Dermis microvascular lymphatic vessel endothelial cell (primary cell): ENCODE results near the gene COL4A4. TPM values are rescaled to one million over a fixed set of nuclear protein-coding genes. Genes with fewer than 3 reads are reported as not detected.
"Not testable (repeated sequence)": the region's sequence is repeated elsewhere in the genome, so short reads cannot be mapped to it uniquely, and the experiment has no call there.

Experiments used
- DNase-seq, 2 donors: peaks; one replicate each; pipeline versions ENCODE4 v3.0.0 to v3.0.0-alpha.2; 2010; ENCODE audit warnings: low read depth in 2 of 2
- total RNA-seq: library from RNA; depleted of rRNA; stranded (reverse); fragments of >200 nt; gene quantifications from 2 replicates; pipeline ENCODE4 v1.2.1, GENCODE V29; 2014

The COL4A4 gene
- total RNA-seq, 1 donor from 2014 or later, result not detected

DNA sequence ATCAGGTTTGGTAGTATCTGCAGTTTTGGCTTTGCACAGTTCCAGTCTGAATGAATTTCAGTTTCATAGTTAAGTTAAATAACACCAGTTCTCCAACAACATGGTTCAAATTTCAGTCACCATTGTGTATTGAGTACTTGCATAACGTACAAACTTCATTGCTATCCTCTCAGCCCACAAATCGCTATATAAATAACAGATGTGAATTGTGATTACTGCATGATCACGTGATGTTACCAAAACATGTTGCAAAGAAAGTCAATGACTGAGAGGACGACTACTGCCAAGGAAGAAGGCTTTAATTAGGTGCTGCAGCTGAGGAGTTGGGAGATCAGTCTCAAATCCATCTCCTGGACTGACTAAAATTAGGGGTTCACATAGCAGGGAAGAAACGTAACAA, 48.2 kb downstream of the COL4A4 start:
- DNase-seq, result no peak

DNA sequence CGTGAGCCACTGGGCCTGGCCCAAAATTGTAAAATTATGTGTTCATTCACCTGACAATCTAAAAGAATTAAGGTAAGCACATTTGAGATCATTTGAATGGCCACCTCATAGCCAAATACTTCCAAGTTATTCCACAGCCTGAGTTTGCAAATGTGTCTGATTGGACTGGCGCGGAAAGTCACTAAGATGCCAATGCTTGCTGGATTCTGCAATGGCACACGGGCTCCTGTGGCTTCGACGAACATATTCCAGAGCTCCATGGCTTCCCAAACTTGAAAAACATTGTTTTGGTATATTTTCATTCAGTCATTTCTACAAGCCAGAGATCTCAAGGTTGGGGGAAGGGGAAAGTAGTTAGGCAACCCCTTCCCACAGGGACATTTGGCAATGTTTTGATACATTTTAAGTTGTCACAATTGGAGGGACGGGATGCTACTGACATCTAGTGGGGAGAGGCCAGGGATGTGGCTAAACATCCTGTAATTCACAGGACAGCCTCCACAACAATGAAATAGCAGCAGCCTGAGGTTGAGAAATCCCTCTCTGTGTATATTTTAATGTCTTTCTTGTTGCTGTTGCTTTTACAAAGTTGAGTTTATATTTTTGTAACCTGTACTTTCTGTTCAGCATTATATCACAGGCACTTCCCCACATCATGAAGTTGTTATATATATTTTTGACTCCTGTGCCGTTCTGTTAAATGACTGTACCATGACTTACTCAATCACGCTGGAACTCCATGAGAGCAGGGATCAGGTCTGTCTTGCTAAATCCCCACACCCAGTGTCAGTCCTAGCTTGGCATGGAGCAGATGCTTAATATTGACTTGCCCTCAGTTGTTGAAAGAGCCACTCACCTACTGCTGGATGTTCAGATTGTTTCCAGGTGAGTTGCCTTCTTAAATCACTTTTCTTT, 56.9 kb downstream of the COL4A4 start:
- peak; percentile 45 to 60 for DNase-seq

DNA sequence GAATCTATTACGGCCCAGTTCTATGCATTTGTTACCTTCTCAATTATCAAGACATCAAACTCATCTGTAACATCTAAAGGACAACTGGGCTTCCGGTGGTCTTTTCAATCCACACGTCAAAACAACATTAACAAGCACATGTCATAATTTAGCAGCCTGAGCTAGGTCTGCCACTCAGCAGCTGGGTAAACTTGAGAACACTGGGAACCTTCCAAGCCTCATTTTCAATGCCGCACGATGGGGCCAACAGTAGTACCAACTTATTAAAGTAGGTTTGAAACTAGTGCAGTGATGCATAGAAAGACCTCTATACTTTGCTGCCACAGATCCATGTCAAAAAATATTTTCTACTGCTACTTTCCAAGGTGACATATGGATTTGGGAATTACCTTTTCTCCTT, 60.4 kb downstream of the COL4A4 start:
- no peak for DNase-seq

DNA sequence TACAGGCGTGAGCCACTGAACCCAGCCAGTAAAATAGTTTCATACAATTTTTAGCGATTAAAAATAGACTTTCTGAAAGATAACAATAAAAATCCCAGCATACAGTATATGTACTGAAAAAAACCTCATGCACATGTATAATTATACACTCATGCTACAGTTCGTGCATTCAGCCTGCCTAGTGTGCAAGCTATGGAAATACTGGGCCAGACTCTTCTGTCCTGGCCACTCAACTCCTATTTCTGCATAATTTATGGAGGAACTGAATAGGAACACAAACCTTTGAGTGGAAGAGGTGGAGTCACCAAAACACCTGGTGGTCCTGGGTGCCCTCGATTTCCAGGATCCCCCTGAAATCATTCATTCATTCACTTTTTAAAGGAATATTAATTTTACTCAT, 64.7 kb downstream of the COL4A4 start:
- no peak for DNase-seq

DNA sequence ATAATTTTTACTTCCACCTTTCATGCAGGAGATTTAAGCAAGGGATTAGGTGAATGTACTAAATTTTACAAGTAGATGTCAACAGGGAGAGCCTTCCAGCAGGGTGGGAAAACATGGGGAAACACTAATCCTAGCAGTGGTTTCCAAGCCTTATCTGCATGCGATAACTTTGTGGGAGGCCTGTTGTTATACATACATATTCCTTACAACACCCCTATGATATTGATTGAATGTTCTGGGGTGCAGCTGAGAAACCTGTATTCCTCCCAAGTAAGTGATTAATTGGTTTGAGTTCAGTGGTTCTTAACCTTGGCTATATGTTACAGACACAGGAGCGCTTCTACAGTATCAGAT, 65.9 kb downstream of the COL4A4 start:
- no peak for DNase-seq

DNA sequence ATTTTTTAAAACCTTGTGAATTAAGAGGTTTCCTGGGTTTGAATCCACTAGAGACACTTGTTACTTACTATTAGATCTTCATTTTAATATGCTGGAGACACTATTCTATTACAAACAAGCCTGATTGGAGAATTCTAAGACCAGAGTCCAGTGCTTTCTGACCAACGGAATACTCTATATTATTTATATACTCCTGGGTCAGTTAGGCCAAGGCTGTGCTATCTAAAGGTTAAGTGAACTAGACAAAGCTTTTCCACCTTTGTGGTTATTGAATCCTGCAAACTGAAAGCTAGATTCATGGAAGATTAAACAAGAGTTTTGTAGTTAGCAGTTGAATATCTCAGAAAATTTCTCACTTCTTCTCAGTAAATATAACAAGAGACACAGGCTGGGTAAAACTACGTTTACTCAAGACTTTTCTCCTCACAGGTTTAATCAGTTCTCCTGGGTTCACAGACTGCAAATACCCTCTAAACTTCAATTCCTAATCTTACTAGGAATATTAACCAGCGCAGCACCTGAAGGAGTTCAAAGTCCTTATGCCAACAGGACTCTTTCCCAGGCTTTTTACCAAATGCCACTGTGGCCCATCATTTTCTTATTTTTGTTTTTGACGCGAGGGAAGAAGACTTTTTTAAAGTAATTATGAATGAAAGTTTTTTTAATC, 66.4 kb downstream of the COL4A4 start:
- DNase-seq, result no peak

DNA sequence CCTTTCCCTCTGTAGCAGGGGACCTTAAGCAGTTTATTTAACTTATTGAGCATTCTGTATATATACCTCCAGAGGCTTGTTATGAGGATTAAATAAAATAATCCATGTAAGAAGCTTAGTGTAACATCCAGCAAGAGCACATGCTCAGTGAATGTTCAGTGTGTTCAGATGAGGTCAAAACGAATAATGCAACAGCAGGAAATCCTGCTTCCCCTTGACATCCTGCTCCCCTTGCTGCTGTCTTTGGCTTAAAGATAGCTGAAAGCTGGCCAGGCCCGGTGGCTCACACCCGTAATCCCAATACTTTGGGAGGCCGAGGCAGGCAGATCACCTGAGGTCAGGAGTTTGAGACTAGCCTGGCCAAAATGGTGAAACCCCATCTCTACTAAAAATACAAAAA, 68.7 kb downstream of the COL4A4 start:
- peak; percentile 39 to 40 for DNase-seq

DNA sequence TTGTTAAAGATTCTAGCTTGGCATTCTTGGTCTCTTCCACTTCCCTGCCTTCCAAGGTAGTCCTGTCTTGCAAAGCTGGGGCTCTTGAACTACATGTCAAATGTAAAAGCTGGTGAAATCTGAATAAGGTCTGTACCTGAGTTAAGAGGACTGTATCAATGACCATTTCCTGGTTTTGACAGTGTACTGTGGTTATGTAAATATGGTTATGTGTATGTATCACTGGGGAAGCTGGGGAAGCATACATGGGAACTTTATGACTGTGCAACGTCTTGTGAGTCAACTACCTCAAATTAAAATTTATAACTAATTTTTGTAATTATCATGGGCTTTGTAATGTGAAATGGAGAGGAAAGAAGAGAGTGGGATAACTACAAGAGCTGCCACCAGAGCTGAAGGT, 81.7 kb downstream of the COL4A4 start:
- no peak for DNase-seq

DNA sequence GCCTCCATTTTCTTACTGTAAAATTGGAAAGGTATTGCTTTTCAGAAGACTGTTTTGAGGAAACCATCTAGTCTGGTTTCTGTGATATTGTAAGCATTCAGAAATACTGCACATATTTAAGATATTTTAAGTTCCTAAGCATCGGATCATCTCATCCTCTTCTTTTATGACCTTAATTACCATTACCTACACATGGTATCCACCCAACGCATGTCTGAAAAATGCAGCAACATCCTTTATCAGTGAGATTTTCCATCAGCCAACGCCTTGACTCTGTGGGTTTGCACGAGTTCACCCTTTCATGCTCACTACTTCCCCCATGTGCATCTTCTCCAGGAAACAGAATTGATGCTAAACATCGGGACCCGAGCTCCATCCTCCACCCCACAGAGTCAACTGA, 84.3 kb downstream of the COL4A4 start:
- DNase-seq, result no peak

DNA sequence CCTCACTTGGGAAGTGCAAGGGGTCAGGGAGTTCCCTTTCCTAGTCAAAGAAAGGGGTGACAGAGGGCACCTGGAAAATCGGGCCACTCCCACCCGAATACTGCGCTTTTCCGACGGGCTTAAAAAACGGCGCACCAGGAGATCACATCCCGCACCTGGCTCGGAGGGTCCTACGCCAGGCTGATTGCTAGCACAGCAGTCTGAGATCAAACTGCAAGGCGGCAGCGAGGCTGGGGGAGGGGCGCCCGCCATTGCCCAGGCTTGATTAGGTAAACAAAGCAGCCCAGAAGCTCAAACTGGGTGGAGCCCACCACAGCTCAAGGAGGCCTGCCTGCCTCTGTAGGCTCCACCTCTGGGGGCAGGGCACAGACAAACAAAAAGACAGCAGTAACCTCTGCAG, 98.9 kb downstream of the COL4A4 start:
- not testable (repeated sequence) for DNase-seq

DNA sequence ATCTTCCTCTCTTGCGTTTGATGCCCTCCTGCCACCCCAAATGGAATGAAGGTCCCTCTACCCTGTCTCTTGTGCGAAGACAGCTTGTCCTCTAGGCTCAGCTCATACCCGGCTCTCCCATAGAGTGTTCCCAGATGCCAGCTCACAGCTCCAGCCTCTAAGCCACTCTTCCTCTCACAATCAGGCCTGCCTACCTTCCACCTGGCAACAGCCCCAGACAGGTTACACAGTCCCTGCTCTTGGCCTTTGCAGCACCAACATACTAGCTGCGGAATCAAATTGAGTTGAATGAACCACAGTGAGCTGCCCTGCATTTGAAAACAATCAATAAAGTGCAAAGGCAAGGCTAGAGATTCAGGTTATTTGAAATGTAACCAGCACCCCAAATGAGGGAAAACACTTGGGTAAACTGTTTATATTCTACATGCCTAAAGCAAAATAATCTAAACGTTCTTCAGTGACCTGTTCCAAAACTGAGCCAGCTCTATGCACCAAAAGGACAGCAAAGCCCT, 105.1 kb downstream of the COL4A4 start:
- no peak for DNase-seq

DNA sequence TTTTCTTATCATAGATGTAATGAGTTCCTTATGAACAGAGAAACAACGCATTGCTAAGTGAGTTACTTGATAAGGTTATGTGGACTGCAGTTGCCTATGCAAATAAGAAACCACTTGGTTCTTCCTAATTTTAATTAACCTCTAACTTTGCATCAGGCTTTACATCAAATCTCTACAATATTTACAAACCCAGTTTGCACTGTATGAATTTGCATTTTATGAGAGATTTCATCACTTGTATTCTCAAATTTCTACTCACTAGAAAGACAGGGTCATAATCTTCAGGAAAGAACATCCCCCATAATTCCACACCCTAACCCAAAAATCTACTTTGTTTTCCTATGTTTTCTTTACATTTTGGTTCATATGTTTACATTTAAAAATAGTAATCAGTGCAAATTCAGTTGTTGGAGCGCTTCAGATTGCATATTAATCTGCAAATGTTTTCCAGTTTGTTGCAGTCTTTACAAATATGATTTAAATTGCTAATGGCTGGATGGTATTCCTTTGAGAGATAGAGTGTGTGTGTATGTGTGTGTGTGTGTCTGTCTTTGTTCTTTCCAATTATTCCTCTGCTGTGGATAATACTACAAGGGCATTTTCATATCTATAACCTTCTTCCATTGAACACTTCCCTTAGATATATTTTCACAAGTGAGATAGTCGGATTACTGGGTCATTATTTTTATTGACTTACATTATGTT, 106.1 kb downstream of the COL4A4 start:
- DNase-seq, result no peak

DNA sequence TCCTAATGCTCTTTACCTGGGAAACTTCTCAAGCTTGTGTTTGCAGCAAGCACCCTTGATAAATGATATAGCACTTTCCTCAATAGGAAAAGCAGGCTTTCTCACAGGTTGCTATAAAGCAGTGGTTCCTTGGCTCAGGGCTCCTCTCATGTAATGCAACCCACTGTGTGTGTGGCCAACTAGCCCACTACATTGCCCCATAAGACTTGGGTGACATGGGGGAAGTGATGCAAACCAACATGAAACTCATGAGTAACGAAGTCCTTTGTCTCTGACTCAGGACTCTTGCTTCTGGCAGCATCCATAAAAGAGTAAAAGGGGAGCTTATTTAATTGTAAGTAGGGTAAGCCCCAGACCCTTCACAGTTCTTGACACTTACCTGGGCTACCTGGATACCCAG, 106.9 kb downstream of the COL4A4 start:
- DNase-seq, result no peak

DNA sequence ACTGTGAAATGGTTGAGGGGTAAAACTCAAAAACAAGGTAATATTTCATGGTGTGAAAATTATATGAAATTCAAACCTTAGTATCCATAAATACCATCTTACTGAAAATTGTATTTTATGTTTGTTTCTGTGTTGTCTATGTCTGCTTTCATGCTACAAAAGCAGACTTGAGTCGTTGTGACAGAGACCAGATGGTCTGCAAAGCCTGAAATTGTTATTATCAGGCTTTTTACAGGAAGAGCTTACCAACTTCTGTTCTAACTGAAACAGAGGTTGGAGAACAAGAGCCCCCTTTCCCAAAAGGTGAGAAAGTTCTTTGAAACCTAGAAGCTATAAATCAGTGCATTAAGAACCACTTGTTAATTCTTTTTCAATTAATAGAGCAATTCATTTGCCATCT, 110.0 kb downstream of the COL4A4 start:
- DNase-seq, result no peak

DNA sequence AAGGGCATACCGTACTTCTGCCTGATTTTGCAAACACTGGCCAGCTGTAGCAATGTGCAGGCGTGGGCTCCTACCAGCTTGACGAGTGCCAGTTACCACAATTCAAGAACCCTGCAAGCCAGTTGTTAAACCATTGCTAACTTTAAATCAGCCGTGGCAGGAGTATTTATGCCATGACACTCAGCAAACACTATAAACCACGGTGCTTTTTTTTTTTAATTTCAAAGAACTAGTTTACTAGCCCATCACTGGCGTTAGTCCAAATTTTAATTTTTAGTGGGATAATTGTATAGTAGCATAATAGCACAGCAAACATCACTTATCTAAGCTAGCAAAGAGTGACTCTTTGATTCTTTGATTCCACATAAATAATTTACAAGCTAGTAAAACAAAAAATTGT, 111.1 kb downstream of the COL4A4 start:
- DNase-seq, result no peak

DNA sequence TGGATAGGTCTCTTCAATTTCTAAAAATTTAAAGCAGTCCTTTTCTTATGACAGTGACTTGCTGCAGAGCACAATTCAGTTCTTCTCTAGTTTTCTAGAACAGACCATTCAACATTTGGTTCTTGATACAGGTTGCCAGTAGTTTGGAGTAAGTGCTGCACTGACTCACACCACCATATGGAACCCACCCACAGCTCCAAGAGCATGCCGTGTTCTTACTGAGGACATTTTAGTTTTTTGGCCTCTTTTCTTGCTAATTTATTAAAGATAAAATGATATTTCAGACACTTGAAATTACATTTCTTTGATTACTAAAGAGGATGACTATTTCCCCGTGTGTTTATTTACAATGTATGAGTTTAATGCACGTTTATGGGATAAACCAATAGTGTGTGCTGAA, 120.0 kb downstream of the COL4A4 start:
- DNase-seq, result no peak

DNA sequence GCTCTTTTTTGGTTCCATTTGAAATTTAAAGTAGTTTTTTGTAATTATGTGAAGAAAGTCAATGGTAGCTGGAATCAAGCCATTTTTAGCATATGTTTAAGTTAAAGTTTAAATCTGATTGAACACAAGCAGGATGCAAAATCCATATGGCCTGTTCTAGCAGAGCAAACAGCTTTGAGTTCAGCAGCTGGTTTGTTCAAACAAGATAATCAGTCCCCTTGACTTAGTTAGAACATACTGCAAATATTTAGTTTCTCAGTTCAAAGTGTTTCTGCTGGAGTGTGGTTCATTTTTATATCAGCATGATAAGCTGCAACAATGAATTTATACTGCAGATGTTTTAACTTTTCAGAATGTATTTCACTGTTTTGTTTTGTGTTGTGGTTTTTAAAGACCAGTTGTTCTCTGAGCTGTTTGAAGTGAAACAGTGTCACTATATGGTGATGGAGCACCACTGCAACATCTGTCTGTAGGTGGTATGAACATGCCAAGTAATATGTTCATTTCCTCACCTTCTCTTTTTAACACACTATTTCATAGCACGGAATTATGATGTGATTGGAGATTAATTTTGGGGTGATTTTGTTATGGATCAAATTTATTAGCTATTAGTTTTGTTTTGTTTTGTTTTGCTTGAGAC, 125.3 kb downstream of the COL4A4 start:
- no peak for DNase-seq

DNA sequence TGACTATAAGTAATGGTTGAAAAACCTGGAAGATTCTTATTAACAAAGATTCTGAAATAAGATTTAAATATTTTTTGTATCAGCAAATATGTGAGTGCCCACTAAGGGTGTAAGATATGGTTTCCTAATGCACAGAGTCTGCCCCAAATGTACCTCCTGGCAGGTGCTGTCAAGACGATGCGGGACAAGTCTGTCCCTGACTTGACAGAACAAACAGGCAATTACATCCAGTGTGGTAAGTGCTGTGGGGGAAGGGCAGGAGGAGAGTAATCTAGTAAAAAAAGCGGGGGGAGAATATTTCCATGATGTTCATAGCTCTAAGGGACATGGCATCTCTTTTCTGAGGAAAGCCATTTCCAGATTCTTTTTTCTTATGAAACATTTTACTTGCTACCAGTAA, 127.5 kb downstream of the COL4A4 start:
- no peak for DNase-seq

DNA sequence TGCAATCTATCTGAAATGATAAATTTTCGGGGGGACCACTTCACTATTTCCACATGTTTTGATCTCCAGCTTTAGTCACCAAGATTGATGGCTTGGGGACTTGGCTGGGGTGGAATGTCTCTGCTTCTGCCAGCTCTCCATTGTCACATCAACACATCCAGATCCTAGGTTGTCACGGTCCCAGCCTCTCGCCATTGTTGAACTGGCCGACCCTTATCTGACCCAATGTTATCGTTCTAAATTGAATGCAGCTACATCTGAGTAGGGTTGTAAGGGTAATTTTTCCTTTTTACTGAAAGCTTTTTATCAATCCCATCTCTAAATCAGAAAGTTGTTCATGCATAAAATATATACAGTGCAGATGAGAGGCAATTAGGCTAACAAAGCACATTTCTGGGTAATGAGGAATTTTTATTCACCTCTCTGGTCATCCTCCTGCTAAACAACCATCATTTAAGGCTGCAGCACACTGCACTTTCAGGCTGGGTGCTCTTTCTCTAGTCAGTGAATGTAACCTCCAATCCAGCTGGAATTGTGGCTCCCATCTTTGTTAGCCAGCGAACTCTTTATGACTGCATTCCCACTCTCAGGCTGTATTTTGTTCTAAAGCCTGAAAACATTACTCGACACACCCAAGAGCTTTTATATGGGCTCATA, 128.2 kb downstream of the COL4A4 start:
- no peak for DNase-seq

DNA sequence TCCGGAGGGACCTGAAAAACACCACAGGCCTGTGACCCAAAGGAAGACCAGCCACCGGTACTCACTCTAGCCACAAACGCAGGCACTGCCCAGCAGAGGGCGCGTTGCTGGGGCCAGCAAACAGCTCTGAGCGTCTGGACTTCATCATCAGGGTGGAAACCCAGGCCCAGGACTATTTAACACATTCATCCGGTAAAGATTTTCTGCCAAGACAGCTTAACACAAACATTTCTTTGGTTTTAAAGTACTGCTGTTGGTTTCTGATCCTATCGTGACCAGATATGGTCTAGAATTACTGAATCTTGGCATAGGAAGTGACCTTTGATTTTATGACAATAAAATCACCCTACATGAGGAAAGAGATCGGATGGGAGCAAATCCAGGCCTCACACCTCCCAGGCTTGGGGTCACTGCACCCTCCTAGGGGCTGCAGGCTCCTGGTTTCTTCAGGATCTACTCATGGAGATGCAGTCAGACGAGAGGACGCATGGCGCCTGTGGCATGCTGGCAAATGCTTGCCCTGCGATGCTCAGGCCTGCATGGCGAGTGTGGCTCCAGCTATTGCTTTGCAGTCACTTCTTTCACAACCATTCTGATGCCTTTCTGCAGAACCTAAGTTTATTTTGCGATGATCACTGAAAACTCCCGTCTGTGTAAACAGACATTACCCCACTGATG, 130.4 kb downstream of the COL4A4 start:
- DNase-seq, result peak; percentile 18 to 32

DNA sequence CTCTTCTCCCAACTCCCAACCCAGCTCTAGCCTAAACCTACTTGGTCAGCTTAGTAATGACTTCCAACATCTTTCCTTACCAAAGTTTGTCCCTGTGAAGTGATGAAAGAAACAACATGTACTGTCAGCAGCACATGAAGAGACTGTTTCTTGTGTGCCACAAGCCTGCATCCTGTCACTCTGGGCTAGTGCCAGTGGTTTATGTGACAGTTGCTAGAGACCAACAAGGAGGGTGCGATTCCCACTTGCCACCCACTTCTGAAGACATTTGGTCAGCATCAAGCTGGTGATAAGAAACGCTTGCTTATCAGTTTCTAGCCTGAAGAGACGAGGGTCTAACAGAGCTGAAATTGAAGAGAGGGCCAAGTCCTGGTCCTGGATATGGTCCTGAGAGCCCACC, 132.6 kb downstream of the COL4A4 start:
- no peak for DNase-seq
